Measurements from ENCODE around the gene KLHL29.

DNA sequence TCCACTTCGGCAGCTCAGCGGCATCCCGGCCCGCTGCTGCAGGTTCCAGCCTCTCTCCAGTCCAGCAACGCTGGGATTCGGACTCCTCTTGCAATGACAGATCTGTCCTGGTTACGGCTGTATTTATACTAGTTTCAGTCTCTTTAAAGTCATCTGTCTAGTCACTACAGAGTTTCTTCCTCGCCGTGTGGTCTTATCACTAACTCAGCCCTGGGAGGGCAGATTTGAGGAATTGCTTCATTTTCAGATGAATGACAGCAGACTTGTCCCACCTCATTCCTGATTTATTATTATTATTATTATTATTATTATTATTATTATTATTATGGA is 2.2 kb downstream of the KLHL29 start:
- TF ChIP-seq, protein P1, sequence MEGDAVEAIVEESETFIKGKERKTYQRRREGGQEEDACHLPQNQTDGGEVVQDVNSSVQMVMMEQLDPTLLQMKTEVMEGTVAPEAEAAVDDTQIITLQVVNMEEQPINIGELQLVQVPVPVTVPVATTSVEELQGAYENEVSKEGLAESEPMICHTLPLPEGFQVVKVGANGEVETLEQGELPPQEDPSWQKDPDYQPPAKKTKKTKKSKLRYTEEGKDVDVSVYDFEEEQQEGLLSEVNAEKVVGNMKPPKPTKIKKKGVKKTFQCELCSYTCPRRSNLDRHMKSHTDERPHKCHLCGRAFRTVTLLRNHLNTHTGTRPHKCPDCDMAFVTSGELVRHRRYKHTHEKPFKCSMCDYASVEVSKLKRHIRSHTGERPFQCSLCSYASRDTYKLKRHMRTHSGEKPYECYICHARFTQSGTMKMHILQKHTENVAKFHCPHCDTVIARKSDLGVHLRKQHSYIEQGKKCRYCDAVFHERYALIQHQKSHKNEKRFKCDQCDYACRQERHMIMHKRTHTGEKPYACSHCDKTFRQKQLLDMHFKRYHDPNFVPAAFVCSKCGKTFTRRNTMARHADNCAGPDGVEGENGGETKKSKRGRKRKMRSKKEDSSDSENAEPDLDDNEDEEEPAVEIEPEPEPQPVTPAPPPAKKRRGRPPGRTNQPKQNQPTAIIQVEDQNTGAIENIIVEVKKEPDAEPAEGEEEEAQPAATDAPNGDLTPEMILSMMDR (conservative IDR thresholded peaks at IDR 0.05; ENCODE audit: low read length): no peak
- TF ChIP-seq EZH2phosphoT487 (IDR thresholded peaks at IDR 0.05; ENCODE audit: borderline replicate concordance, low read depth, low read length): no peak; the same call in none of the 2 replicates

Measured in OCI-LY7 (cell line).